ENCODE measurements around the gene FOXO1. TPM values are rescaled to one million over a fixed set of nuclear protein-coding genes. Genes with fewer than 3 reads are reported as not detected.

The FOXO1 gene
- total and polyA plus RNA-seq, 2 experiments from 2014 or later: 32.4 to 68.0 TPM

GRCh38 chr13:40652588-40652940, 13.9 kb downstream of the FOXO1 start (continued):
- TF ChIP-seq REST (IDR thresholded peaks at IDR 0.05; ENCODE audit: unreplicated experiment): no peak
- TF ChIP-seq POLR2AphosphoS5 (IDR thresholded peaks at IDR 0.05; ENCODE audit: low read depth): no peak
- no peak for TF ChIP-seq ZNF331 (CRISPR knock-in tag; IDR thresholded peaks at IDR 0.05; ENCODE audit: low read depth)
- TF ChIP-seq STAT1 (IDR thresholded peaks at IDR 0.05; ENCODE audit: unreplicated experiment): no peak
- TF ChIP-seq EZH2 (IDR thresholded peaks at IDR 0.05; ENCODE audit: low read depth, unreplicated experiment): no peak
- TF ChIP-seq ETS1 (IDR thresholded peaks at IDR 0.05): no peak
- TF ChIP-seq EZH2phosphoT487 (IDR thresholded peaks at IDR 0.05; ENCODE audit: unreplicated experiment): no peak
- TF ChIP-seq NANOG (IDR thresholded peaks at IDR 0.05; ENCODE audit: borderline replicate concordance): no peak
- TF ChIP-seq ZNF114 (CRISPR knock-in tag; IDR thresholded peaks at IDR 0.05): no peak
- TF ChIP-seq CTCF (conservative IDR thresholded peaks at IDR 0.05; ENCODE audit: low read depth in 2 of 2): no peak
- TF ChIP-seq CREB1 (CRISPR knock-in tag; IDR thresholded peaks at IDR 0.05; ENCODE audit: low read depth): no peak

- H3K27ac ChIP-seq (ENCODE audit: low read depth): peak overlapping the region; percentile 93
- DNase-seq (ENCODE audit: low spot score) (peak; percentile 83), ATAC-seq (peak; percentile 75)
- H3K4me3 Mint-ChIP-seq: peak overlapping the region; percentile 61
- peaks cover 90% of the 10 kb centered on the region for H3K4me1 Mint-ChIP-seq
- no peaks in the 10 kb centered on the region for H3K27me3 ChIP-seq (ENCODE audit: insufficient read depth)
- no peaks in the 10 kb centered on the region for H3K9me2 ChIP-seq (ENCODE audit: insufficient read depth)
- H3K4me1 ChIP-seq (ENCODE audit: insufficient read depth): peaks cover 77% of the 10 kb centered on the region
- H3K36me3 ChIP-seq (ENCODE audit: insufficient read depth): no peaks in the 10 kb centered on the region
- peaks cover 15% of the 10 kb centered on the region; the same call in 2 of the 3 replicates for H3K36me3 Mint-ChIP-seq (ENCODE audit: low read depth)
- peak overlapping the region; percentile 93 for H3K27ac Mint-ChIP-seq
- H2AFZ ChIP-seq: no peak overlapping the region
- H3K4me3 ChIP-seq: peak overlapping the region; percentile 14
- no peaks in the 10 kb centered on the region for H3K9me3 Mint-ChIP-seq
- H4K20me1 ChIP-seq (replicated peaks; ENCODE audit: insufficient read depth): peaks cover 16% of the 10 kb centered on the region
- H3K79me2 ChIP-seq (replicated peaks; ENCODE audit: insufficient read depth): peaks cover 99% of the 10 kb centered on the region
- H3K4me2 ChIP-seq: peak overlapping the region; percentile 63
- 0 out of 2 replicates have a peak, but pooled peaks cover 13% of the 10 kb centered on the region for H3F3A ChIP-seq (replicated peaks; ENCODE audit: low read depth)
- peaks cover 23% of the 10 kb centered on the region for H3K27me3 Mint-ChIP-seq (ENCODE audit: insufficient read depth, low read depth, poor library complexity)
- no peak for TF ChIP-seq CTCF (conservative IDR thresholded peaks at IDR 0.05; ENCODE audit: low read depth in 2 of 2)
- TF ChIP-seq ZNF331 (CRISPR knock-in tag; IDR thresholded peaks at IDR 0.05; ENCODE audit: low read depth): no peak
- TF ChIP-seq EZH2 (IDR thresholded peaks at IDR 0.05; ENCODE audit: low read depth, unreplicated experiment): no peak
- TF ChIP-seq STAT1 (IDR thresholded peaks at IDR 0.05; ENCODE audit: unreplicated experiment): no peak
- no peak for TF ChIP-seq ZNF114 (CRISPR knock-in tag; IDR thresholded peaks at IDR 0.05)
- TF ChIP-seq ETS1 (IDR thresholded peaks at IDR 0.05): no peak
- no peak for TF ChIP-seq REST (IDR thresholded peaks at IDR 0.05; ENCODE audit: unreplicated experiment)
- TF ChIP-seq NANOG (IDR thresholded peaks at IDR 0.05; ENCODE audit: borderline replicate concordance): peak; percentile 84
Observed at GRCh38 chr13:40651866-40652587, 14.4 kb downstream of the FOXO1 start.
